Activated T-cell treated with anti-CD3 and anti-CD28 coated beads, Interleukin-2, amount 50 U/mL, for 48 hours (primary cell): Measurements from ENCODE around the gene LETMD1.
"Not testable (repeated sequence)": the region's sequence is repeated elsewhere in the genome, so short reads cannot be mapped to it uniquely, and the experiment has no call there.

Experiments used
- DNase-seq, 2 experiments: peaks; one replicate each; pipeline ENCODE4 v3.0.0-alpha.2; 2020

LETMD1 gene

GRCh38 chr12:51027342-51027835 is 20.7 kb upstream of the LETMD1 start:
- DNase-seq: no peak

GRCh38 chr12:51028126-51028812 is 19.9 kb upstream of the LETMD1 start:
- peak in 1 of 2 experiments; percentile 36 for DNase-seq

DNA sequence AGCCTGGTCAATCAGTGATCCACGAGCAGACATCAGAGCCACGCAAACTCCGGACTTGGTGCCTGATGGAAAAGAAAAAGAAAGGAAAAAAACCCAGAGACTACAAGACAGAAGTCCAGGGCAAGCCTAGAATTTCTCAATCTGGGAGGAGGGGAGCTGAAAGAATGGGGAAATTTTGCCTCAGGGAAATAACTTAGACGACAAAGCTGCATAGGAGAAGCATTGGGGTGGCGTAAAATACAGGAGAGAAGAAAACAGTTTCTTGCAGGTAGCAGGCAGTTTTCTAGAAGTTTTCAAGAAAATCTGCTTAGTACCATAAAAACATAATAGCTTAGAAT is 19.3 kb upstream of the LETMD1 start:
- no peak for DNase-seq

- no peak for DNase-seq
These were observed 15.1 kb upstream of the LETMD1 start for GRCh38 chr12:51033048-51033447.

DNA sequence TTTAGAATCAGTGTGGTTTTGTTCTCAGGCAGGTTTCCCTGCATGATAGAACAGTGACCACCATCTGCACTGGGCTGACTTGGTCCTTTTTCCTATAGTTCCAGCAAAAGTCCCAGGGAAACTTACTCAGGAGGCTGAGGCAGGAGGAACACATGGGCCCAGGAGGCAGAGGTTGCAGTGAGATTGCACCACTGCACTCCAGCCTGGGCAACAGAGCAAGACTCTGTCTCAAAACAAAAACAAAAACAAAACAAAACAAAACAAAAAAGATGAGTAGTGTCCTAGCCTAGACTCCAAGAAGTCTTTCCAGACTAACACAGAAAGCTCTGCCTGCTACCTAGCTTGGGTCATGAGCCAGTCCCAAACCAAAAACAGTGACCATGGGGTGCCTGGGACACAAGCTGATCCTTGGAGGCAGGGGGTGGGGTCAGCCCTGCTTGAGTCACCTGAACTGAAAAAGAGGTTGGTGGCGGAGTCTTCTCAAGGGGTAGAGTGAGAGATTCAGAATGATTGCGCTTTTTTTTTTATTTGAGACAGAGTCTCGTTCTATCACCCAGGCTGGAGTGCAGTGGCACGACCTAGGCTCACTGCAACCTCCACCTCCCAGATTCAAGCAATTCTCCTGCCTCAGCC is 14.6 kb upstream of the LETMD1 start:
- DNase-seq: no peak

DNA sequence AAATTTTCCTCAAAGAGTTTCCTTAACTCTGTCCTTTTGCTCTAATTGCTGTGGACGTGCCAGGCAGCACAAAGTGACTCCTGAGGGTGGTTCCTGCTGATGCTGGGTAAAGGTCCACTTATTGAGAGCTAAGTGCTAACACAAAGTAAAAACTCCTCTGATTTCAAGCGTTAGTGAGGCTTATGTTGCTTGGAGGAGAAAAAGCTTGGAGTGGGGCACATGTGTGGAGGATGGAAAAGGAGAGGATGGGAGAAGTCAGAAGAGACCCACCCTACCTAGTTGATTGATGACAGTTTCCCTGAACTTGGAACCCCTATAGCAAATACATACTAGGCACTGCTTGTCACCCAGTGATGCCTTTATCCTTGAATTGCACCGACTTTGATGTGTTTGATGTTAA is 11.8 kb upstream of the LETMD1 start:
- no peak for DNase-seq

GRCh38 chr12:51048661-51049251 is 629 bp downstream of the LETMD1 start:
- peak; percentile 35 to 36 for DNase-seq

GRCh38 chr12:51049525-51049924 is 1.4 kb downstream of the LETMD1 start:
- no peak for DNase-seq

GRCh38 chr12:51051787-51052186 is 3.7 kb downstream of the LETMD1 start:
- no peak for DNase-seq

DNA sequence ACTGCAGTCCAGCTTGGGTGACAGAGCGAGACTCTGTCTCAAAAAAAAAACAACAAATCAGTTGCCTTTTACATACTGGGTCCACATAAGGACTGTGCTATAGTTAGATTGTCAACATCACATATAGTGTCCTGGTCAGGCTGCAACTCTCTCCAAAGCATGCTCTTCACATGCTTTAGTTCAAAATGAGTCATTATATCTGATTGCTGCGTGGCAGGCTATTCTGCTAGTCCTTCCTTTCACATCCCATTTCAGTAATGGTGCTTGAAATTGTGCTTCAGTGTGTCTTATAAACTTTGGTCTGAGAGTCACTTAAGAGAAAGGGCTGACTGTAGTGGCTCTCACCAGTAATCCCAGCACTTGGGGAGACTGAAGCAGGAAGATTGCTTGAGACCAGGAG is 6.9 kb downstream of the LETMD1 start:
- no peak for DNase-seq

DNA sequence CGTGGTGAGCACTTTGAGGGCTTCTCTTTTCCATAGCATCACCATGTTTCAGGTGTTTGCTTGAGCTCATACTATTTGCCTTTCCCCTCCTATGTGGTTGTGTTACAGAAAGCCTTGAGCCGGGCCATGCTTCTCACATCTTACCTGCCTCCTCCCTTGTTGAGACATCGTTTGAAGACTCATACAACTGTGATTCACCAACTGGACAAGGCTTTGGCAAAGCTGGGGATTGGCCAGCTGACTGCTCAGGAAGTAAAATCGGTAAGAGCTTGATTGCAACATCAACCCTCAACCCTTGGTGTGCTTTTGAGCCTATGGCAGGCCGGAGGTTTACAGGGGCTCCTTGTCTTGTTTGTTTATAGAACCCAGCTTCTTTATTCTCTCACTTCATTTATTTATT is 8.1 kb downstream of the LETMD1 start:
- no peak for DNase-seq

GRCh38 chr12:51059086-51059485 is 11.0 kb downstream of the LETMD1 start:
- no peak for DNase-seq

- no peak for DNase-seq
These were observed 14.7 kb downstream of the LETMD1 start for GRCh38 chr12:51062631-51063397.

- no peak for DNase-seq
These were observed 17.4 kb downstream of the LETMD1 start for GRCh38 chr12:51065530-51065929.

- no peak for DNase-seq
These were observed 19.1 kb downstream of the LETMD1 start for GRCh38 chr12:51067229-51067628.

GRCh38 chr12:51067771-51068170 is 19.6 kb downstream of the LETMD1 start:
- no peak for DNase-seq

DNA sequence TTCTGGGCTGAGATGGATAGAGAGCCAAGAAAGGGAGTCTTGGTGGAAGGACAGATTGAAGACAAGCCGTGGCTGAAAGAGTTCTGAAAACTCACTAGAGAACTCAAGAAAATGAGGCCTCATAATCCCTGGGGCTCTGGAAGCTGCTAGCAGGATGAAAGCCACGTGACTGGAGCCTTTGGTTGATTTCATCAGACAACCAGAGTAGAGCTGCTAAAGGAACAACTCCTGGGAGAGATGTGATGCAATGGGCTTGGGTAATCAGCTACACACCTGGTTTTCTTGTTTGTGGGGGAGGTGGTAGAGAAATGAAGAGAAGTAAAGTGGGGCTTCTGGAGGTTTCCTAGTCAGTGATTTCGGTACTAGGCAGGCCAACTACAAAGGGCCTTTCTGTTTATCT is 21.9 kb downstream of the LETMD1 start:
- DNase-seq: no peak

DNA sequence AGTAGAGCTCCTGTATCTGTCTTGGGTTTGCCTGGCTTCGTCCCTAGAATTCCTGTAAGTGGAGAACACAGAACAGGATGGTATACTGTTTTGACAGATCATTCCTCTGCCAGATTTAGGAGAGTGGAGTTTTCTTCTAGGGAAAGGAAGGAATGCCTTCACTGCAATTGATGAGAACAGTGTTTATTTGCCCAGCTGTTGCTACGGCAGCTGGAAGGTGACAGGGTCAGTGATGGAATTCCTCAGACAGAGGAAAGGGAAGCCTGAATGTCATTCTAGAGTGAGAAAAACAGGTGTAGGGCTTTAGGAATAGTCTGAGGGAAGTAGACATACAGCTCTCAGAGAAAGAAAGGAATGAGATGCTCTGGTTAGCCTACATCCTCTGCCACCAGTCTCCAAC is 23.5 kb downstream of the LETMD1 start:
- DNase-seq: no peak

GRCh38 chr12:51075390-51075789 is 27.3 kb downstream of the LETMD1 start:
- DNase-seq: no peak

GRCh38 chr12:51076236-51076930 is 28.3 kb downstream of the LETMD1 start:
- peak; percentile 32 to 39 for DNase-seq

GRCh38 chr12:51077930-51078329 is 29.8 kb downstream of the LETMD1 start:
- DNase-seq: no peak

GRCh38 chr12:51078346-51078745 is 30.2 kb downstream of the LETMD1 start:
- not testable (repeated sequence) for DNase-seq

- DNase-seq: not testable (repeated sequence)
These were observed 30.7 kb downstream of the LETMD1 start for GRCh38 chr12:51078866-51079265.
